Osteoblast (primary cell): ENCODE data around the gene SNAI3. TPM values are rescaled to one million over a fixed set of nuclear protein-coding genes. Genes with fewer than 3 reads are reported as not detected.
A peak's percentile ranks its signal among the peaks of the same experiment; 100 is the strongest.

Source experiments
- DNase-seq: peaks from one replicate; pipeline ENCODE4 v3.0.0; 2011; ENCODE audit warnings: low spot score, mixed read lengths; ENCODE audit not compliant: insufficient read length; ENCODE audit errors: missing footprints
- H2AFZ ChIP-seq: 2 replicates; pipeline ENCODE4 v1.6.0; 2011; ENCODE audit warnings: mild to moderate bottlenecking, low read length
- H3K27ac ChIP-seq: 2 replicates; pipeline ENCODE4 v1.5.1; 2011; ENCODE audit warnings: mild to moderate bottlenecking, low read depth, low read length, moderate library complexity
- H3K27me3 ChIP-seq: 2 replicates; pipeline ENCODE4 v1.6.0; 2012; ENCODE audit warnings: mild to moderate bottlenecking, control low read depth, inconsistent platforms, low read length, moderate library complexity; ENCODE audit not compliant: insufficient read depth
- H3K36me3 ChIP-seq: 2 replicates; pipeline ENCODE4 v1.5.1; 2011; ENCODE audit warnings: mild to moderate bottlenecking, low read length, control low read depth, moderate library complexity; ENCODE audit not compliant: insufficient read depth
- H3K4me1 ChIP-seq: 2 replicates; pipeline ENCODE4 v1.5.1; 2011; ENCODE audit warnings: mild to moderate bottlenecking, low read length, control low read depth, moderate library complexity; ENCODE audit not compliant: insufficient read depth
- H3K4me2 ChIP-seq: 2 replicates; pipeline ENCODE4 v1.6.0; 2011; ENCODE audit warnings: mild to moderate bottlenecking, low read length; ENCODE audit not compliant: insufficient read depth
- H3K4me3 ChIP-seq: fragments of 200-600 bp; sonication (generic); 3 replicates; pipeline ENCODE4 v1.5.1; 2012; ENCODE audit warnings: mild to moderate bottlenecking, low read length, inconsistent platforms; ENCODE audit not compliant: insufficient read depth
- H3K79me2 ChIP-seq: 2 replicates; pipeline ENCODE4 v1.6.0; 2012; ENCODE audit warnings: mild to moderate bottlenecking, low read length, control low read depth, inconsistent platforms; ENCODE audit not compliant: insufficient read depth
- H3K9me3 ChIP-seq: 2 replicates; pipeline ENCODE4 v1.5.1; 2011; ENCODE audit warnings: low read depth, low read length, control low read depth
- H4K20me1 ChIP-seq: 2 replicates; pipeline ENCODE4 v1.6.0; 2012; ENCODE audit warnings: mild to moderate bottlenecking, low read length, control low read depth; ENCODE audit not compliant: insufficient read depth
- total RNA-seq: library from RNA; depleted of rRNA; stranded (reverse); fragments of >200 nt; gene quantifications from 2 replicates; pipeline ENCODE4 v1.2.3, GENCODE V29; 2012
- TF ChIP-seq, protein P1 (sequence below): IDR thresholded peaks from 2 replicates; pipeline ENCODE4 v1.5.1; 2011; ENCODE audit warnings: mild to moderate bottlenecking, low read depth, low read length, moderate library complexity; ENCODE audit errors: extremely low read depth

The SNAI3 gene
- total RNA-seq, 1 donor = not detected

DNA sequence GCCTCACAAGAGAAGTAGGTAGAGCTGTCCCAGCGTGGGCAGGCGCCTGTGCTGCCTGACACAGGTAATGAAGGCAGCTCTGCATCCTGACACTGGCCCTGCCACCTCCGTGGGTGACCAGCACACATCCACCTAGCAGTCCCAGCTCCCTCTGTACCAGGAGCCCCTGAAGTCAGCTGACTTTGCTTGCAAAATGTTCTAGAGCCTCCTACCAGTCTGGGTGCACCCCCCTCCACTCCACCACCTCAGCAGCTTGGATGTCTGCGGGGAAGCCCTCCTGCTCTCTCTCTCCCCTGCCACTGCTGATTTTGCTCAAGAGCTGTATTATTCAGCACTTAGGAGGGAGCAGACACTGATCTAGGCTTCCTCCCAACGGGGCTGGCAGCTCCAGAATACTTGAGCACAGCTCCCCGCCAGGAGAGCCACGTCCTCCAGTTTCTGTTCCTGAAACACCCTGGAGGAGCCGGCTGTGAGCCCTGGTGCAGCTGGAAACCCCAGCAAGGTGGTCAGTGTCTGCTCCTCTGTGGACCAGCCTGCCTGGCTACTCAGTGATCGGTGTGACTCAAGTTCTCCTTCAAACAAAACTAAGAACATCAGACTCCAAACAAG lies 18.9 kb upstream of the SNAI3 start:
- TF ChIP-seq, protein P1, sequence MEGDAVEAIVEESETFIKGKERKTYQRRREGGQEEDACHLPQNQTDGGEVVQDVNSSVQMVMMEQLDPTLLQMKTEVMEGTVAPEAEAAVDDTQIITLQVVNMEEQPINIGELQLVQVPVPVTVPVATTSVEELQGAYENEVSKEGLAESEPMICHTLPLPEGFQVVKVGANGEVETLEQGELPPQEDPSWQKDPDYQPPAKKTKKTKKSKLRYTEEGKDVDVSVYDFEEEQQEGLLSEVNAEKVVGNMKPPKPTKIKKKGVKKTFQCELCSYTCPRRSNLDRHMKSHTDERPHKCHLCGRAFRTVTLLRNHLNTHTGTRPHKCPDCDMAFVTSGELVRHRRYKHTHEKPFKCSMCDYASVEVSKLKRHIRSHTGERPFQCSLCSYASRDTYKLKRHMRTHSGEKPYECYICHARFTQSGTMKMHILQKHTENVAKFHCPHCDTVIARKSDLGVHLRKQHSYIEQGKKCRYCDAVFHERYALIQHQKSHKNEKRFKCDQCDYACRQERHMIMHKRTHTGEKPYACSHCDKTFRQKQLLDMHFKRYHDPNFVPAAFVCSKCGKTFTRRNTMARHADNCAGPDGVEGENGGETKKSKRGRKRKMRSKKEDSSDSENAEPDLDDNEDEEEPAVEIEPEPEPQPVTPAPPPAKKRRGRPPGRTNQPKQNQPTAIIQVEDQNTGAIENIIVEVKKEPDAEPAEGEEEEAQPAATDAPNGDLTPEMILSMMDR = no peak
- peak; percentile 98 for DNase-seq
- H3K9me3 ChIP-seq = no peaks in the 10 kb centered on the region
- H3K79me2 ChIP-seq = peaks cover 89% of the 10 kb centered on the region
- peak overlapping the region; percentile 1 for H2AFZ ChIP-seq
- H3K4me2 ChIP-seq = peak overlapping the region; percentile 96
- peak overlapping the region; percentile 97 for H3K4me3 ChIP-seq
- no peaks in the 10 kb centered on the region for H3K36me3 ChIP-seq
- H4K20me1 ChIP-seq = peaks cover 14% of the 10 kb centered on the region
- H3K4me1 ChIP-seq = peaks cover 29% of the 10 kb centered on the region
- H3K27me3 ChIP-seq = no peaks in the 10 kb centered on the region
- H3K27ac ChIP-seq = peak overlapping the region; percentile 58

DNA sequence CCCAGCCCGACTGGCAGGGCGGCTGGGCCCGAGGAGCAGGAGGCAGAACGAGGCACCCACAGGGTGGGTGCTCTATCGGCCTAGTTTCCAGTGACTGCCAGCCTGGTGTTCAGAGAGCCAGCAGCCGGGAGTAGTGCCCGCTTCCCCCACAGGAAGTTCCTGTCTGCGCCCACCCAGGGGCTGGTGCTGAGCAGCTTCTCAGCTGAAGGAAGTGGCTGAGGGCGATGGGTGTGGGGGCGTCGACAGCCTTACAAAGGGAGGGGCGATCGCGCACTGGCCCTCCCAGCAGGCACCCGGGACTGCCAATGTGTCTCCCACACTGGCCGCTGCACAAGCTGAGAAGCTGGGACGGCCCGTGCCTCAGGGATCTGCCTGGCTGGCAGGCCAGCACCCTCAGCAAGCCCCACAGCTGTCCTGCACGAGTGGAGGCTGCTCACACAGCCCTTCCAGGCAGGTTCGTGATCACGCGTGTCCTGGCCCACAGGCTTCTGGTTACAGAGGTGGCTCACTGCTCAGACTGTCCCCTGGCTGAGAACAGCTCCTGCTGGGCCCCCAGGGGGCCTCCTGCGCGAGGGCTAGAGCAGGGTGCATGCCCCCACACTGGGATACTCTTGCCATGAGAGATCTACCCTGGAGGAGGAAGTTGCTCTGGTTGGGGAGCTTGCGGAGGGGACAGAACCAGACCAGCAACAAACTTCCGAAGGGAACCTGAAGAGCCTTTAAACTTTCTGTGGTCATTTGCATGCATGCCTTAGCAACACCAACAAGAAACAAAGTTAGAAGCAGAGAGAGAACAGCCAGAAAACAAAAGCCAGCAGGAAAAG lies 17.4 kb upstream of the SNAI3 start:
- Histone ChIP-seq H3K9me3 (no peaks in the 10 kb centered on the region), H2AFZ (no peak overlapping the region), H3K27ac (no peak overlapping the region), H3K36me3 (peaks cover 5% of the 10 kb centered on the region), H3K4me1 (peaks cover 29% of the 10 kb centered on the region), H3K27me3 (no peaks in the 10 kb centered on the region), H4K20me1 (peaks cover 13% of the 10 kb centered on the region), H3K4me2 (no peak overlapping the region), H3K4me3 (no peak overlapping the region), H3K79me2 (peaks cover 74% of the 10 kb centered on the region)
- TF ChIP-seq, protein P1 = no peak
- DNase-seq = peak; percentile 86

DNA sequence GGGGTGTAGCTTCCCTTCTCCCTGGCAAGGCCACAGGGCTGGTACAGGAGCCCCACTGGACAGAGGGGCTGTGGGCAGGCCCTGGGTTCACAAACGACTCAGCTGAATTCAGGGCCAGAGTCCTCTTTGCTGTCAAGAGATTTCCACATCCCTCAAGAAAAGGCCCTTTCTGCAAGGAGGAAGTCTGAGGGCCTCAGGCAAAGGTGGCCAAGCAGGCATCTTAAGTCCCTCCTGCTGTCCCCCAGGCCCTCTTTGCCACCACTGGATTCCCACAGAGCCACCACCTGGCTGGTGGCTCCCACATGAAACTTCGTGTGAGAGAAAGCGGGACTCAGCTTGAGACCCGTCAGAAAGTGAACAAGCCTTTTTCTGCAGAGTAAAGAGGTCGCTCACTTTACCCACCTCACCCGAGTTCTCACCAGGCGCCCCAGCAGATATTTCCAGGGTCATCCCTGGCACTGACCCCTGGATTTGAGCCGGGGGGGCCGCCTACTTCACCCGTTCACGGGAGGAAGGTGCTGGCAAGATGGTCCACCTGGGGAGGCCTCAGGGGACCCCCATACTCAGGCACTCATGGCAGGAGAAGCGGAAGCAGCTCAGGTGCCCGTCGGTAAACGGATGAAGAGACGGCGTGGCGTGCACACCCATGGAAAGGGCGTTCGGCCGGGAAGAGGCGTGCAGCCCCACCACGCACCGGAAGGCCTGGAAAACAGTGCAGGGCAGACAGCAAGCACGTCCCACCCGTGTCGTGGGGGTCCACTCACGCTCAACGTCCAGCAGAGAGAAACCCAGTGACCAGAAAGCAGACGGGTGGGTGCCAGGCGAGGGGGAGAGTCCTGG lies 16.3 kb upstream of the SNAI3 start:
- no peak overlapping the region for H3K4me2 ChIP-seq
- H3K4me3 ChIP-seq = no peak overlapping the region

More for the DNA sequence above, 16.3 kb upstream of the SNAI3 start:
- Histone ChIP-seq H3K36me3 (peaks cover 8% of the 10 kb centered on the region), H3K27ac (no peak overlapping the region), H3K79me2 (peaks cover 63% of the 10 kb centered on the region), H2AFZ (no peak overlapping the region), H3K27me3 (no peaks in the 10 kb centered on the region), H3K4me1 (peaks cover 29% of the 10 kb centered on the region), H4K20me1 (peaks cover 6% of the 10 kb centered on the region), H3K9me3 (no peaks in the 10 kb centered on the region)
- no peak for DNase-seq
- TF ChIP-seq, protein P1 = no peak
